Stimulated activated CD4-positive, alpha-beta T cell treated with anti-CD3 and anti-CD28 coated beads, Interleukin-1b, Interleukin-23, amount 100 ng/mL, for 48 hours (primary cell): ENCODE results near the gene CFAP91.
"Not testable (repeated sequence)": the region's sequence is repeated elsewhere in the genome, so short reads cannot be mapped to it uniquely, and the experiment has no call there.

Source experiments
- DNase-seq: peaks from one replicate; pipeline ENCODE4 v3.0.0-alpha.2; 2020

The CFAP91 gene

GRCh38 chr3:119678209-119678608, 24.6 kb upstream of the CFAP91 start:
- DNase-seq = not testable (repeated sequence)

DNA sequence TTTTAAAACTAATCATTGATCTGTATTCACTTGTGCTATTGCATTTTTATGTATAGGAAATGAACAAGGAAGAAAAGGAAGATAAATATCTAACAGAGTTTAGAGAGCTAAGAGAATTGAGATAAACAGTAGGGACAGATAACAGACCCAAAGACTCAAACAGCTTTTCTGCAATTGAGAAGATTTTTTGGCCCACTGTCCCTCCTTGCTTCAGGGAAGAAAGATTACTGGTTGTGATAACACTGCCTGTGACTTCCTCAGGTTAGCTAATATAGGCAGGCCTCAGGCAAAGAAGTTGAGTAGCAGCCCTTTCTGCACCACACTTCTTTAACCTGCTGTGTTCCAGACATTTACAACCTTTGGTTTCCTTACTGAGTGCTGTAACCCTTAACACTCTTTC, 22.9 kb upstream of the CFAP91 start:
- DNase-seq = no peak

DNA sequence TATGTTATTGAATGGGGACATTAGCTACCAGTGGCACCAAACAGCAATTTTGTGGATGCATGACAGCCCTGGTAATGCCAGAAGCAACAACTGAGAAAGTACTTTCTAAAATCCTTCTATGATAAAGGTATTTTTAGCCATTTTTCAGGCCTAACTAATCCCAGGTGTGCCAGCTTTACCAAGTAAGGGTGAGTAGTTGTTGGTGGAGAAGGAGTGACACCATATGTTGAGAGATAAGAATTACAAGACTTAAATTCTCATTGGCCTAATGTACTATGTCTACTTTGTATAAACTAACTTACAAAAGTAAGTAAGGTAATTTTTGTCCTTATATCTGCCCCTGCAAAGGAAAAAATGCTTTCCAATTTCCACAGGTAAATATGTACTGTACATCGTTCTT, 21.5 kb upstream of the CFAP91 start:
- DNase-seq = no peak

- no peak for DNase-seq
These were observed 19.4 kb upstream of the CFAP91 start for GRCh38 chr3:119683421-119683820.

DNA sequence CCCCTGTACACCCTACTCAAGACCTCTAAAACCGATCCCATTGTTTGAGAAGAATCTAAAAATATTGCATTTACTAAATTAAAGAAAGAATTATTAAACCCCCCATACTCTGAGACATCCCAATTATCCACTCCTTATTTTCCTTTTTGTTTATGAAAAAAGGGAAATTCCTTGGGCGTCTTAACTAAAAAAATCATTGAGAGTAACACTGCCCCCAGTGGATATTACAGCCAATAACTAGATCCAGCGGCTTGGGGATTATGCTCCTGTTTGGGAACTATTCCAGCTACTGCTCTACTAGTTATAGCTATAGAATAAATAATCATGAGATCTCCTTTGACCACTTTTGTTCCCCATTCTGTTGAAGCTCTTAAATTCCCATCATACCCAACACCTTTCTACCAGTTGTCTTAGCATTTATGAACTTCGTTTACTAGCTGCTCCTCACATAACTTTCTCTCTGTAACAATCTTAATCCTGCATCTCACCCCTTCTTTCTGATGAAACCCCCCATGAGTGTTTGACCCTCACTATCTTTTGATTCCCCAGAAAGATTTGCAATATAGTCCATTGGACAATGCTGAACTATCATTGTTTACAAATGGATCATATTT, 12.7 kb upstream of the CFAP91 start:
- DNase-seq = no peak

GRCh38 chr3:119695480-119695879, 7.3 kb upstream of the CFAP91 start:
- DNase-seq = no peak

- DNase-seq = no peak
These were observed 5.4 kb upstream of the CFAP91 start for GRCh38 chr3:119697394-119697793.

GRCh38 chr3:119700269-119700919, 2.4 kb upstream of the CFAP91 start:
- peak; percentile 15 for DNase-seq

DNA sequence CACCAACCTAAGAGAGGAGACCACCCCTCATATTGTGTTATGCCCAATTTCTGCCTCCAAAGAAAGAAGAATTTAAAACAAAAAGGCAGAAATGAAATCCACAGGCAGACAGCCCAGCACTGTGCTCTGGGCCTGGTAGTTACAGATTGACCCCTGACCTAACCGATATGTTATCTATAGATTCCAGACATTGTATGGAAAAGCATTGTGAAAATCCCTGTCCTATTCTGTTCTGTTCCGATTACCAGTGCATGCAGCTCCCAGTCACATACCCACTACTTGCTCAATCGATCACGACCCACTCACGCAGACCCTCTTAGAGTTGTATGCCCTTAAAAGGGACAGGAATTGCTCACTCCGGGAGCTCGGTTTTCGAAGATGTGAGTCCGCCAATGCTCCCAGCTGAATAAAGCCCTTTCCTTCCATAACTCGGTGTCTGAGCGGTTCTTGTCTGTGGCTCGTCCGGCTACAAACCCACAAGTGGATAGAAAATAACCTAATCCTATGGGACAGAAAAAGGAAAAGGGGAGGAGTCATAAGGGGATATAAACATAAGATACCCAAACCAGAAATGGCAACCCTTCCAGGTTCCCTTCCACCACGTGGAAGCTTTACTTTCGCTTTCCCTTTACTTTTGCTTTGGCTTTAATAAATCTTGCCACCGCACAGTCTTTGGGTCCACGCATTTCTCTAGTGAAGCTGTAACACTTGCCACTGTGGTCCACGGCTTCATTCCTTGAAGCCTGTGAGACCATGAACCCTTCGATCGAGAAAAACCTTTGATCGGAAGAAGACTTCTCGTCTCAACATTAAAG, 1.7 kb upstream of the CFAP91 start:
- DNase-seq = no peak

- no peak for DNase-seq
These were observed 1.2 kb downstream of the CFAP91 start for GRCh38 chr3:119703820-119704531.

DNA sequence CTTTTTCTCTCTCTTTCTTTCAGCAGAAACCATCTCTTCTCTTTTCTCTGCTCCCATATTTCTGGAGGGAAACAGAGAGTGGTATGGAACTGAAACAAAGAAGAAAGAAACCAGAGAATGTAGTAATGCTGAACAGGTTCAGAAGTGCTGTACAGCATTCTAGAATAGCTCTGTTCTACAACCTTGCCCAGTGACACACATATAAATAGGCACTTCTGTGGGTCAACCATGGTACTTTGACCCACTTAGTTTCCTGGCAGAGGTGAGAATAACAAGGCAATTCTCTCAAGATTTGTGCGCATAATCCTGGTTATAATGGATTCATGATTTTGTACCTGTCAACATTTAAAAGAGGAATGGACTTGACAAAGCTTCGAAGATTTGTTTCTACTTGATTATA, 12.3 kb downstream of the CFAP91 start:
- DNase-seq = no peak

GRCh38 chr3:119716998-119717397, 14.2 kb downstream of the CFAP91 start:
- DNase-seq = no peak

DNA sequence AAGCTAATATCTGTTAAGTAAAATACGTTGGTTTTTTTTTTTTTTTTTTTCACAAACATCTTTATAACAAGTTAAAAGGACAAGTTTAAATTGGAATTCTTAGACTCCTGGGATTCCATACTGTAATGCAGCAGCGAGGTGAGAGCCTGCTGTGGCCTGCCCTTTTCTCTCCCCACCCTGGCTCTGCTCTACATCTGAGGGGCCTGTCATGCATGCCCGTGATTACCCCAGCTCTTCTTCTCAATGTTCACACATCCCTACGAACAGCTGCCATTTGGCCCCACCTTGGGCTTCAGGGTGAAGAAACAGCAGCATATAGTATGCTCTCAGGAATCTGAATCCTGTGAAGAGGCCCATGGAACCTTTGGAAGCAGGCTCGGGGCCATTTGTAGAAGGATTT, 14.7 kb downstream of the CFAP91 start:
- no peak for DNase-seq

- no peak for DNase-seq
These were observed 20.2 kb downstream of the CFAP91 start for GRCh38 chr3:119723022-119723421.

- no peak for DNase-seq
These were observed 24.1 kb downstream of the CFAP91 start for GRCh38 chr3:119726909-119727308.

GRCh38 chr3:119729996-119730395, 27.2 kb downstream of the CFAP91 start:
- no peak for DNase-seq

GRCh38 chr3:119731560-119732343, 28.9 kb downstream of the CFAP91 start:
- DNase-seq = no peak

DNA sequence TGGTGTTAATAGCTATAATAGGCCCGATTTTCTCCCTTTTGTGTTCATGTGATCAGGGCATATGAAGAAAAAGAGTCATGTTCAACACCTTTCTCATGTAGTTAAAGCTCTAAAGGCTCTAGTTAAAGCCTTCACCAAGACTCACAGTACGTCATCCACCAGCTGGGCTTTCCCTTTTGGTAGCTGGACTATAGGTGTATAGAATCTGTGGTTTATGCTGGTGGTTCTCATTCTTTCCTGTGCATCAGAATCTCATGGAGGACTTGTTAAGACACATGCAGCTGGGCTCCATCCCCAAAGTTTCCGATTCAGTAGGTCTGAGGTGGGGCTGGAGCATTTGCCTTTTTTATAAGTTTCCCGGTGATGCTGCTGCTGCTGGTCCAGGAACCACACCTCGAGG, 31.0 kb downstream of the CFAP91 start:
- DNase-seq = no peak

- DNase-seq = no peak
These were observed 35.9 kb downstream of the CFAP91 start for GRCh38 chr3:119738741-119739140.

GRCh38 chr3:119741657-119742590, 39.1 kb downstream of the CFAP91 start:
- no peak for DNase-seq

- no peak for DNase-seq
These were observed 41.1 kb downstream of the CFAP91 start for GRCh38 chr3:119743921-119744320.
